ENCODE measurements around the gene HRH4. TPM values are rescaled to one million over a fixed set of nuclear protein-coding genes. Genes with fewer than 3 reads are reported as not detected.

The HRH4 gene
- total RNA-seq, 1 experiment from 2014 or later, result 0.15 TPM

DNA sequence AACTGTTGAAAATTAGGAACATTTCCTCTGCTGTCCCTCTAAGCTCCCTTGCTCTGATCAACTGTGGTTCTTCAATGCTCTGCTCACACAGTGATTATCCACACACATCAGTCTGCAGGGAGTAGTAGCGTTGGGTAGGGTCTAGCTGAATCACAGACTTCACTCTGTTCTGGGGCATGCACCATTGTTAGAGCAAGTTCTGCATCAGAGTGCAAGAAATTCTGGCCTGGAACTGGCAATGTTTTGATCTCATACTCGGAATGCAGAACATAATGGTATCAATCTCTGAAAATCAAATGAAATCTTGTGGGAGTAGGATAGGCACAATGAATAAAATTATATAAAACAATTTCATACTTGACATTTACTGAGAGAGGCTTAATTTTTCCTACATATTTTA, 55.3 kb downstream of the HRH4 start:
- POLR2A ChIA-PET (ENCODE audit: low non-redundant PET), result interaction anchor here (0.7 kb wide), 1 partner anchor 9 kb away, joined by 5 read pairs; no protein-coding TSS in a partner anchor
- BruUV-seq (replicated peaks), result no TSS peak
- CTCF ChIA-PET, result no interaction called here
- no peaks in the 10 kb centered on the region for H3K4me1 ChIP-seq (ENCODE audit: insufficient read depth, low read length, poor library complexity, severe bottlenecking)
- DNase-seq (ENCODE audit: low spot score), result no peak
- TF ChIP-seq, protein P1, sequence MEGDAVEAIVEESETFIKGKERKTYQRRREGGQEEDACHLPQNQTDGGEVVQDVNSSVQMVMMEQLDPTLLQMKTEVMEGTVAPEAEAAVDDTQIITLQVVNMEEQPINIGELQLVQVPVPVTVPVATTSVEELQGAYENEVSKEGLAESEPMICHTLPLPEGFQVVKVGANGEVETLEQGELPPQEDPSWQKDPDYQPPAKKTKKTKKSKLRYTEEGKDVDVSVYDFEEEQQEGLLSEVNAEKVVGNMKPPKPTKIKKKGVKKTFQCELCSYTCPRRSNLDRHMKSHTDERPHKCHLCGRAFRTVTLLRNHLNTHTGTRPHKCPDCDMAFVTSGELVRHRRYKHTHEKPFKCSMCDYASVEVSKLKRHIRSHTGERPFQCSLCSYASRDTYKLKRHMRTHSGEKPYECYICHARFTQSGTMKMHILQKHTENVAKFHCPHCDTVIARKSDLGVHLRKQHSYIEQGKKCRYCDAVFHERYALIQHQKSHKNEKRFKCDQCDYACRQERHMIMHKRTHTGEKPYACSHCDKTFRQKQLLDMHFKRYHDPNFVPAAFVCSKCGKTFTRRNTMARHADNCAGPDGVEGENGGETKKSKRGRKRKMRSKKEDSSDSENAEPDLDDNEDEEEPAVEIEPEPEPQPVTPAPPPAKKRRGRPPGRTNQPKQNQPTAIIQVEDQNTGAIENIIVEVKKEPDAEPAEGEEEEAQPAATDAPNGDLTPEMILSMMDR (conservative IDR thresholded peaks at IDR 0.05; ENCODE audit: low read depth, low read length), result no peak
- TF ChIP-seq EZH2 (IDR thresholded peaks at IDR 0.05; ENCODE audit: borderline replicate concordance, low read depth, low read length, poor library complexity, severe bottlenecking), result no peak
- intact Hi-C loops (cut with micrococcal nuclease; ENCODE audit: unreplicated experiment), result no loop called here
- H3K4me3 ChIP-seq (ENCODE audit: low read depth, low read length, poor library complexity, severe bottlenecking), result no peak overlapping the region
- no peaks in the 10 kb centered on the region for H3K36me3 ChIP-seq (ENCODE audit: insufficient read depth, low read length, poor library complexity, severe bottlenecking)
- no peak overlapping the region for H3K27ac ChIP-seq (ENCODE audit: low read depth, low read length, poor library complexity, severe bottlenecking)
- H3K27me3 ChIP-seq (replicated peaks; ENCODE audit: insufficient read depth, low read depth, low read length, poor library complexity), result no peaks in the 10 kb centered on the region
- no peaks in the 10 kb centered on the region for H3K9me3 ChIP-seq (ENCODE audit: low read depth, low read length, poor library complexity, severe bottlenecking)

DNA sequence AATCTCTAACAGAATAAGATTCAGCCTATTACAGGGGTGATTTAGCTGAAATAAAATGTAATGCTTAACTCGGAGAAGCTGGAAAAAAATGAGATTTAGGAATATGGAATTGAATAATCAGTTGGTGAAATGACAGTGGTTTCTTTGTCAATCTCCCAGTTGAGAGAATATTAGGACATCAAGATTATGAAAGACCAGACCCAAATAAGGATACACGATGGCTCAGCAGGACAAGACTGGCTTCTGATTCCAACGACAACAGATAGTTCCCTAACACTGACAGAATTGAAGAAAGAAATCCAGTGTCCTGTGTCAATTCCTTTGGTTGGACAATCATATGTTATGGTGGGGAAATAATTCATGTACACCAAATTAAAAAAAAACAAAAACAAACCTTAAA, 55.8 kb downstream of the HRH4 start:
- H3K27ac ChIP-seq (ENCODE audit: low read depth, low read length, poor library complexity, severe bottlenecking), result no peak overlapping the region
- no TSS peak for BruUV-seq (replicated peaks)
- no peaks in the 10 kb centered on the region for H3K9me3 ChIP-seq (ENCODE audit: low read depth, low read length, poor library complexity, severe bottlenecking)
- no peaks in the 10 kb centered on the region for H3K36me3 ChIP-seq (ENCODE audit: insufficient read depth, low read length, poor library complexity, severe bottlenecking)
- H3K4me1 ChIP-seq (ENCODE audit: insufficient read depth, low read length, poor library complexity, severe bottlenecking), result no peaks in the 10 kb centered on the region
- no peak overlapping the region for H3K4me3 ChIP-seq (ENCODE audit: low read depth, low read length, poor library complexity, severe bottlenecking)
- H3K27me3 ChIP-seq (replicated peaks; ENCODE audit: insufficient read depth, low read depth, low read length, poor library complexity), result no peaks in the 10 kb centered on the region
- no peak for DNase-seq (ENCODE audit: low spot score)
- no peak for TF ChIP-seq EZH2 (IDR thresholded peaks at IDR 0.05; ENCODE audit: borderline replicate concordance, low read depth, low read length, poor library complexity, severe bottlenecking)
- TF ChIP-seq, protein P1 (conservative IDR thresholded peaks at IDR 0.05; ENCODE audit: low read depth, low read length), result no peak
- intact Hi-C loops (cut with micrococcal nuclease; ENCODE audit: unreplicated experiment), result no loop called here
- POLR2A ChIA-PET (ENCODE audit: low non-redundant PET), result interaction anchor here (0.7 kb wide), 1 partner anchor 8 kb away, joined by 5 read pairs; no protein-coding TSS in a partner anchor
- CTCF ChIA-PET, result no interaction called here

DNA sequence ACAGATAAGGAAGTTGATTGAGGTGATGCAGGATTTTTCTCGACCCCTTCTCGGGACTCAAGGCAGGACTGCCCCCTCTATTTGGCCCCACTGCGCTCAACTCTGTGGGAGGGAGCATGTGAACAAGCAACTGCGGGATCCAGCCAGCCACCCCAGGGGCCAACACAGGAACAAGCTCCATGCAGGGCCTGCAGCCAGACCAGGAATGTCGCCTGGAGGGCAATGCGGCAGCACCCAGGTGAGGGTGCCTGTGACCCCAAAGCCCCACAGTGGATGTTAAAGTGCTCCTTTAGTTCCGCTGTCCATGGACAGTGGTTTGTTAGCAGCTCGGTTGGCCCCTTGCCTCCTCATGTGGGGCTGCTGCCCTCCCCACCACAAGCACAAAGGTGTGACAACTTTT, 57.1 kb downstream of the HRH4 start:
- Histone ChIP-seq H3K27me3 (replicated peaks; ENCODE audit: insufficient read depth, low read depth, low read length, poor library complexity) (no peaks in the 10 kb centered on the region), H3K36me3 (ENCODE audit: insufficient read depth, low read length, poor library complexity, severe bottlenecking) (no peaks in the 10 kb centered on the region), H3K4me1 (ENCODE audit: insufficient read depth, low read length, poor library complexity, severe bottlenecking) (no peaks in the 10 kb centered on the region), H3K9me3 (ENCODE audit: low read depth, low read length, poor library complexity, severe bottlenecking) (no peaks in the 10 kb centered on the region), H3K27ac (ENCODE audit: low read depth, low read length, poor library complexity, severe bottlenecking) (no peak overlapping the region), H3K4me3 (ENCODE audit: low read depth, low read length, poor library complexity, severe bottlenecking) (no peak overlapping the region)
- POLR2A ChIA-PET (ENCODE audit: low non-redundant PET), result no interaction called here
- BruUV-seq (replicated peaks), result no TSS peak
- intact Hi-C loops (cut with micrococcal nuclease; ENCODE audit: unreplicated experiment), result no loop called here
- no peak for DNase-seq (ENCODE audit: low spot score)
- CTCF ChIA-PET, result no interaction called here
- TF ChIP-seq, protein P1 (conservative IDR thresholded peaks at IDR 0.05; ENCODE audit: low read depth, low read length), result no peak
- no peak for TF ChIP-seq EZH2 (IDR thresholded peaks at IDR 0.05; ENCODE audit: borderline replicate concordance, low read depth, low read length, poor library complexity, severe bottlenecking)

Data from A673 (cell line).